H9 (cell line): Measurements from ENCODE around the gene ZPR1. TPM values are rescaled to one million over a fixed set of nuclear protein-coding genes. Genes with fewer than 3 reads are reported as not detected.
"Not testable (repeated sequence)": the region's sequence is repeated elsewhere in the genome, so short reads cannot be mapped to it uniquely, and the experiment has no call there.

Experiments used
- DNase-seq: peaks from one replicate; pipeline ENCODE4 v3.0.0-alpha.2; 2017
- H2AFZ ChIP-seq: one replicate; pipeline ENCODE4 v1.6.1; 2013; ENCODE audit warnings: mild to moderate bottlenecking, low read length, control low read depth, moderate library complexity
- H2AK5ac ChIP-seq: 2 replicates; pipeline ENCODE4 v1.6.1; 2013; ENCODE audit warnings: low read length, control low read depth, mixed read lengths; ENCODE audit not compliant: insufficient read length
- H2BK120ac ChIP-seq: one replicate; pipeline ENCODE4 v1.6.1; 2013; ENCODE audit warnings: low read depth, mild to moderate bottlenecking, low read length, control low read depth, inconsistent platforms; ENCODE audit not compliant: poor library complexity, severe bottlenecking
- H2BK12ac ChIP-seq: 2 replicates; pipeline ENCODE4 v1.6.1; 2013; ENCODE audit warnings: low read length, control low read depth, mixed read lengths, low read depth; ENCODE audit not compliant: insufficient read length
- H2BK15ac ChIP-seq: 2 replicates; pipeline ENCODE4 v1.6.1; 2013; ENCODE audit warnings: low read depth, low read length, control low read depth
- H2BK20ac ChIP-seq: one replicate; pipeline ENCODE4 v1.6.1; 2013; ENCODE audit warnings: low read depth, mild to moderate bottlenecking, low read length, control low read depth, inconsistent platforms; ENCODE audit not compliant: poor library complexity, severe bottlenecking
- H2BK5ac ChIP-seq: 2 replicates; pipeline ENCODE4 v1.6.1; 2013; ENCODE audit warnings: low read length, control low read depth, mixed read lengths; ENCODE audit not compliant: insufficient read length
- H3K14ac ChIP-seq: 2 replicates; pipeline ENCODE4 v1.6.1; 2013; ENCODE audit warnings: low read length, control low read depth; ENCODE audit not compliant: insufficient read depth
- H3K18ac ChIP-seq: 2 replicates; pipeline ENCODE4 v1.6.1; 2013; ENCODE audit warnings: low read depth, mild to moderate bottlenecking, mixed read lengths, low read length, control low read depth; ENCODE audit not compliant: insufficient read length
- H3K23ac ChIP-seq: 2 replicates; pipeline ENCODE4 v1.6.1; 2013; ENCODE audit warnings: low read length, control low read depth, mixed read lengths, low read depth; ENCODE audit not compliant: insufficient read length
- H3K23me2 ChIP-seq: 2 replicates; pipeline ENCODE4 v1.6.1; 2013; ENCODE audit warnings: low read depth, mild to moderate bottlenecking, mixed read lengths, low read length, control low read depth; ENCODE audit not compliant: insufficient read length, poor library complexity, severe bottlenecking
- H3K27ac ChIP-seq: 2 replicates; pipeline ENCODE4 v1.5.1; 2013; ENCODE audit warnings: low read length, control low read depth, mixed read lengths, low read depth; ENCODE audit not compliant: insufficient read length
- H3K27me3 ChIP-seq: 2 replicates; pipeline ENCODE4 v1.6.1; 2013; ENCODE audit warnings: low read length, control low read depth, inconsistent platforms; ENCODE audit not compliant: insufficient read depth
- H3K4ac ChIP-seq: 2 replicates; pipeline ENCODE4 v1.6.1; 2013; ENCODE audit warnings: low read depth, mild to moderate bottlenecking, control low read depth, inconsistent platforms, low read length, moderate library complexity
- H3K4me1 ChIP-seq: 2 replicates; pipeline ENCODE4 v1.6.1; 2013; ENCODE audit warnings: low read length, control low read depth, inconsistent platforms; ENCODE audit not compliant: insufficient read depth
- H3K4me2 ChIP-seq: 2 replicates; pipeline ENCODE4 v1.6.1; 2013; ENCODE audit warnings: low read length, control low read depth, mixed read lengths; ENCODE audit not compliant: insufficient read length, insufficient read depth
- H3K56ac ChIP-seq: 2 replicates; pipeline ENCODE4 v1.6.1; 2013; ENCODE audit warnings: low read depth, mild to moderate bottlenecking, mixed read lengths, low read length, control low read depth; ENCODE audit not compliant: insufficient read length
- H3K79me1 ChIP-seq: 2 replicates; pipeline ENCODE4 v1.6.1; 2013; ENCODE audit warnings: low read depth, mild to moderate bottlenecking, moderate library complexity, low read length, control low read depth, inconsistent platforms; ENCODE audit not compliant: insufficient read depth, poor library complexity, severe bottlenecking
- H3K79me2 ChIP-seq: 2 replicates; pipeline ENCODE4 v1.6.1; 2013; ENCODE audit warnings: low read length, control low read depth, inconsistent platforms; ENCODE audit not compliant: insufficient read depth
- H3K9ac ChIP-seq: 2 replicates; pipeline ENCODE4 v1.6.1; 2013; ENCODE audit warnings: low read length, control low read depth, mixed read lengths; ENCODE audit not compliant: insufficient read length; ENCODE audit errors: extremely low read depth
- H3K9me3 ChIP-seq: one replicate; pipeline ENCODE4 v1.6.1; 2013; ENCODE audit warnings: low read depth, low read length, inconsistent platforms; ENCODE audit not compliant: control insufficient read depth
- H3T11ph ChIP-seq: one replicate; pipeline ENCODE4 v1.6.1; 2013; ENCODE audit warnings: mild to moderate bottlenecking, low read length, control low read depth, inconsistent platforms
- H4K20me1 ChIP-seq: one replicate; pipeline ENCODE4 v1.6.1; 2013; ENCODE audit not compliant: control insufficient read depth, insufficient read length, insufficient read depth
- H4K5ac ChIP-seq: 2 replicates; pipeline ENCODE4 v1.6.1; 2013; ENCODE audit warnings: low read depth, mild to moderate bottlenecking, mixed read lengths, low read length, control low read depth; ENCODE audit not compliant: insufficient read length
- H4K8ac ChIP-seq: replicated peaks from 2 replicates; pipeline ENCODE4 v1.6.1; 2013; ENCODE audit warnings: low read length, control low read depth, mixed read lengths, low read depth; ENCODE audit not compliant: insufficient read length
- H4K91ac ChIP-seq: 2 replicates; pipeline ENCODE4 v1.6.1; 2013; ENCODE audit warnings: low read depth, mild to moderate bottlenecking, moderate library complexity, mixed read lengths, low read length, control low read depth; ENCODE audit not compliant: insufficient read length
- H3K27ac Mint-ChIP-seq, 3 experiments: 2 replicates in 2 of 3; 3 replicates in 1 of 3; pipeline ENCODE4 v1.8.0; 2020 to 2021; ENCODE audit warnings: mixed read lengths in 3 of 3, mild to moderate bottlenecking in 1 of 3, moderate library complexity in 1 of 3
- H3K27me3 Mint-ChIP-seq: 2 replicates; pipeline ENCODE4 v1.8.0; 2021; ENCODE audit warnings: low read depth, mild to moderate bottlenecking, moderate library complexity, mixed read lengths
- H3K36me3 Mint-ChIP-seq, 3 experiments: 2 replicates in 2 of 3; 3 replicates in 1 of 3; pipeline ENCODE4 v1.8.0; 2020 to 2021; ENCODE audit warnings: low read depth in 3 of 3, mixed read lengths in 3 of 3; ENCODE audit not compliant: insufficient read depth in 1 of 3
- H3K4me1 Mint-ChIP-seq, 2 experiments: 2 replicates each; pipeline ENCODE4 v1.8.0; 2020; ENCODE audit warnings: mixed read lengths in 2 of 2
- H3K4me3 Mint-ChIP-seq, 2 experiments: 2 replicates in 1 of 2; 3 replicates in 1 of 2; pipeline ENCODE4 v1.8.0; 2020 to 2021; ENCODE audit warnings: mild to moderate bottlenecking in 2 of 2, mixed read lengths in 2 of 2, moderate library complexity in 1 of 2
- H3K9me3 Mint-ChIP-seq, 2 experiments: 2 replicates in 1 of 2; 3 replicates in 1 of 2; pipeline ENCODE4 v1.8.0; 2020; ENCODE audit warnings: mild to moderate bottlenecking in 2 of 2, mixed read lengths in 2 of 2, moderate library complexity in 1 of 2
- WGBS: extraction: QIAGEN DNeasy Blood & Tissue Kit; methylation state at CpG from one replicate; pipeline ENCODE4 v1.1.7; 2013; ENCODE audit warnings: missing lambda C conversion rate, low lambda C conversion rate, mixed read lengths; ENCODE audit not compliant: insufficient read length; ENCODE audit errors: extremely low coverage; 5-methylcytosine and 5-hydroxymethylcytosine counted together
- total RNA-seq: library from RNA; stranded (reverse); gene quantifications from 2 replicates; pipeline ENCODE4 v1.2.1, GENCODE V29; 2021
- TF ChIP-seq, protein P1 (sequence below): fragments of 200-600 bp; sonication (generic); conservative IDR thresholded peaks from 3 replicates; pipeline ENCODE4 v1.8.0; 2021; ENCODE audit warnings: antibody characterized with exemption, mild to moderate bottlenecking

Gene ZPR1
- total RNA-seq, 1 experiment from 2014 or later: 82.0 TPM

DNA sequence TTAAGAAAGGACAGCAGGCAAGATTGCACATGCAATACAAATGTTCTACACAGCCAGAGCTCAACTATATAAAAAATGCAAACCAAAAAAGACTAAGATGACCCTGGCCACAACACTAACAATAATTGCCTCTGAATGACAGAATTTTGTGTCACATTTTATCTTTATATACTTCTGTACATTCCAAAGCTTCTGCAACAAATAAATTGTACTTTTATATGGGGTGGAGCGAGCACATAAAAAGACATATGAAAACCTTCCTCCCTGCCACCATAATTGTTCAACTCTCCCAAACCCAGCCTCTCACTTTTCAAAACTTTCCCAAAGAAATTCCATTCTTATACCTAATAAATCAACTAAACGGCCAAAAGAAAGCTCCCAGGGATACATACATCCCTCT lies 25.7 kb downstream of the ZPR1 start:
- no peak overlapping the region for H3K4me3 Mint-ChIP-seq
- TF ChIP-seq, protein P1, sequence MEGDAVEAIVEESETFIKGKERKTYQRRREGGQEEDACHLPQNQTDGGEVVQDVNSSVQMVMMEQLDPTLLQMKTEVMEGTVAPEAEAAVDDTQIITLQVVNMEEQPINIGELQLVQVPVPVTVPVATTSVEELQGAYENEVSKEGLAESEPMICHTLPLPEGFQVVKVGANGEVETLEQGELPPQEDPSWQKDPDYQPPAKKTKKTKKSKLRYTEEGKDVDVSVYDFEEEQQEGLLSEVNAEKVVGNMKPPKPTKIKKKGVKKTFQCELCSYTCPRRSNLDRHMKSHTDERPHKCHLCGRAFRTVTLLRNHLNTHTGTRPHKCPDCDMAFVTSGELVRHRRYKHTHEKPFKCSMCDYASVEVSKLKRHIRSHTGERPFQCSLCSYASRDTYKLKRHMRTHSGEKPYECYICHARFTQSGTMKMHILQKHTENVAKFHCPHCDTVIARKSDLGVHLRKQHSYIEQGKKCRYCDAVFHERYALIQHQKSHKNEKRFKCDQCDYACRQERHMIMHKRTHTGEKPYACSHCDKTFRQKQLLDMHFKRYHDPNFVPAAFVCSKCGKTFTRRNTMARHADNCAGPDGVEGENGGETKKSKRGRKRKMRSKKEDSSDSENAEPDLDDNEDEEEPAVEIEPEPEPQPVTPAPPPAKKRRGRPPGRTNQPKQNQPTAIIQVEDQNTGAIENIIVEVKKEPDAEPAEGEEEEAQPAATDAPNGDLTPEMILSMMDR: no peak
- no CpG with 5 or more reads among the region's 2 CpGs for WGBS
- peaks cover 32 to 76% (median 59%) of the 10 kb centered on the region in 3 experiments; a peak in 6 of 7 replicates for H3K36me3 Mint-ChIP-seq
- H2BK120ac ChIP-seq: no peak overlapping the region
- no peaks in the 10 kb centered on the region for H4K20me1 ChIP-seq
- H2BK20ac ChIP-seq: no peak overlapping the region
- H3K79me1 ChIP-seq: no peaks in the 10 kb centered on the region
- H3K27ac Mint-ChIP-seq: no peak overlapping the region
- H3K23me2 ChIP-seq: no peaks in the 10 kb centered on the region
- no peak overlapping the region for H4K5ac ChIP-seq
- H3K18ac ChIP-seq: no peak overlapping the region
- no peaks in the 10 kb centered on the region for H3K27me3 ChIP-seq
- no peak overlapping the region for H2BK5ac ChIP-seq
- no peaks in the 10 kb centered on the region for H3K79me2 ChIP-seq
- H2BK15ac ChIP-seq: no peak overlapping the region
- no peak overlapping the region for H3K56ac ChIP-seq
- H3K4me1 ChIP-seq: no peaks in the 10 kb centered on the region
- no peak overlapping the region for H3K9ac ChIP-seq
- no peaks in the 10 kb centered on the region for H3K27me3 Mint-ChIP-seq
- H3K14ac ChIP-seq: no peak overlapping the region
- H3K9me3 Mint-ChIP-seq: no peaks in the 10 kb centered on the region
- no peak overlapping the region for H4K8ac ChIP-seq
- H3K4me2 ChIP-seq: no peak overlapping the region
- no peak for DNase-seq
- H2AK5ac ChIP-seq: no peak overlapping the region
- no peaks in the 10 kb centered on the region for H3K9me3 ChIP-seq
- no peaks in the 10 kb centered on the region for H3K4me1 Mint-ChIP-seq
- no peak overlapping the region for H3K4ac ChIP-seq
- no peak overlapping the region for H2BK12ac ChIP-seq
- H3K23ac ChIP-seq: no peak overlapping the region
- no peak overlapping the region for H3T11ph ChIP-seq
- no peak overlapping the region for H4K91ac ChIP-seq
- H2AFZ ChIP-seq: no peak overlapping the region
- no peak overlapping the region for H3K27ac ChIP-seq

DNA sequence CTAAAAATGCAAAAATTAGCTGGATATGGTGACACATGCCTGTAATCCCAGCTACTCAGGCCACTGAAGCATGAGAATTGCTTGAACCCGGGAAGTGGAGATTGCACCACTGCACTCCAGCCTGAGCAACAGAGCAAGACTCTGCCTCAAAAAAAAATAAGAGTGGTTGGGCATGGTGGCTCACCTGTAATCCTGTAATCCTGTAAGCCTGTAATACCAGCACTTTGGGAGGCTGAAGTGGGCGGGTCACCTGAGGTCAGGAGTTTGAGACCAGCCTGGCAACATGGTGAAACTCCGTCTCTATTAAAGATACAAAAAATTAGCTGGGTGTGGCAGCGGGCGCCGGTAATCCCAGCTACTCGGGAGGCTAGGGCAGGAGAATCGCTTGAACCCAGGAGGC lies 31.8 kb downstream of the ZPR1 start:
- H3K27ac Mint-ChIP-seq, H3K79me1 ChIP-seq, H4K5ac ChIP-seq, H3K4ac ChIP-seq, H3K4me1 ChIP-seq, H3K79me2 ChIP-seq, H2BK120ac ChIP-seq, H2BK20ac ChIP-seq, H3K18ac ChIP-seq, H3K27me3 Mint-ChIP-seq, H3K9me3 Mint-ChIP-seq, H4K8ac ChIP-seq, H3K27ac ChIP-seq, H3K56ac ChIP-seq, H2BK12ac ChIP-seq, H2AK5ac ChIP-seq, H3K27me3 ChIP-seq, H3K4me1 Mint-ChIP-seq, H2AFZ ChIP-seq, H3K23ac ChIP-seq, DNase-seq, H3K9ac ChIP-seq, H4K20me1 ChIP-seq, H3T11ph ChIP-seq, H3K4me2 ChIP-seq, H2BK15ac ChIP-seq, H3K4me3 Mint-ChIP-seq, H3K9me3 ChIP-seq, H3K23me2 ChIP-seq, H2BK5ac ChIP-seq, H3K14ac ChIP-seq, H4K91ac ChIP-seq: not testable (repeated sequence)
- no CpG with 5 or more reads among the region's 8 CpGs for WGBS
- H3K36me3 Mint-ChIP-seq: peaks cover 23 to 86% (median 56%) of the 10 kb centered on the region in 3 experiments; a peak in 6 of 7 replicates
